Lung (tissue), 12 donors: ENCODE data around the gene TMEM127. TPM values are rescaled to one million over a fixed set of nuclear protein-coding genes. Genes with fewer than 3 reads are reported as not detected.

Source experiments
- ATAC-seq: fragments of 200-7000 bp; cut with Tn5 transposase; one replicate; pipeline ENCODE4 v1.9.1; 2020; ENCODE audit warnings: moderate number of reproducible peaks; ENCODE audit not compliant: insufficient read depth, low FRiP score
- DNase-seq, 3 donors: peaks; one replicate each; pipeline ENCODE4 v3.0.0-alpha.2; 2013 to 2017
- H3K27ac ChIP-seq, 2 donors: one replicate each; pipeline ENCODE4 v1.5.1; 2013; ENCODE audit warnings: mild to moderate bottlenecking in 2 of 2, moderate library complexity in 2 of 2, control low read depth in 1 of 2, inconsistent platforms in 1 of 2, low read depth in 1 of 2, low read length in 1 of 2
- H3K27me3 ChIP-seq, 3 donors: one replicate each; pipeline ENCODE4 v1.5.1; 2013; ENCODE audit warnings: low read length in 2 of 3; ENCODE audit not compliant: control insufficient read depth in 3 of 3, insufficient read depth in 3 of 3
- H3K36me3 ChIP-seq, 4 donors: one replicate each; pipeline ENCODE4 v1.5.1; 2013; ENCODE audit warnings: low read length in 4 of 4, mild to moderate bottlenecking in 1 of 4, moderate library complexity in 1 of 4; ENCODE audit not compliant: control insufficient read depth in 4 of 4, insufficient read depth in 4 of 4
- H3K4me1 ChIP-seq, 5 donors: one replicate each; pipeline ENCODE4 v1.5.1; 2013; ENCODE audit warnings: low read length in 5 of 5, mild to moderate bottlenecking in 2 of 5, moderate library complexity in 1 of 5; ENCODE audit not compliant: control insufficient read depth in 5 of 5, insufficient read depth in 5 of 5
- H3K4me3 ChIP-seq: one replicate; pipeline ENCODE4 v1.5.1; 2013; ENCODE audit warnings: mild to moderate bottlenecking, control low read depth, moderate library complexity
- H3K9ac ChIP-seq, 2 donors: one replicate each; pipeline ENCODE4 v1.5.1; 2013; ENCODE audit warnings: low read length in 2 of 2, control low read depth in 1 of 2; ENCODE audit not compliant: insufficient read depth in 1 of 2
- H3K9me3 ChIP-seq, 4 donors: one replicate each; pipeline ENCODE4 v1.5.1; 2013; ENCODE audit warnings: low read length in 3 of 4, mild to moderate bottlenecking in 1 of 4, moderate library complexity in 1 of 4; ENCODE audit not compliant: control insufficient read depth in 4 of 4, insufficient read depth in 3 of 4
- WGBS, 2 donors: extraction: QIAGEN DNeasy Blood & Tissue Kit; methylation state at CpG; one replicate each; pipeline ENCODE4 v1.1.7; 2013; 5-methylcytosine and 5-hydroxymethylcytosine counted together
- polyA plus RNA-seq, 2 donors: library from polyadenylated mRNA; stranded (reverse); fragments of 200-250 nt; gene quantifications; one replicate each; pipeline ENCODE4 v1.2.1, GENCODE V29; 2013
- total RNA-seq, 2 donors: library from RNA; depleted of rRNA in 1 of 2; stranded (reverse); fragments of >200 nt in 1 of 2; gene quantifications; one replicate each; pipeline ENCODE4 v1.2.1, GENCODE V29; 2014 to 2021
- TF ChIP-seq, protein P1 (sequence below): IDR thresholded peaks from 2 replicates; pipeline ENCODE4 v1.5.1; 2012; ENCODE audit warnings: mild to moderate bottlenecking; ENCODE audit errors: control extremely low read depth, extremely low read depth
- donor health status: control.
- donor health status: control.
- donor health status: Bipolar disorder and iron deficiency.
- donor health status: healthy.
- donor health status: DM: yes; HTN: yes; CAD: no.

The TMEM127 gene
- total and polyA plus RNA-seq, 4 donors = 15.3 to 67.2 (median 38.1) TPM

DNA sequence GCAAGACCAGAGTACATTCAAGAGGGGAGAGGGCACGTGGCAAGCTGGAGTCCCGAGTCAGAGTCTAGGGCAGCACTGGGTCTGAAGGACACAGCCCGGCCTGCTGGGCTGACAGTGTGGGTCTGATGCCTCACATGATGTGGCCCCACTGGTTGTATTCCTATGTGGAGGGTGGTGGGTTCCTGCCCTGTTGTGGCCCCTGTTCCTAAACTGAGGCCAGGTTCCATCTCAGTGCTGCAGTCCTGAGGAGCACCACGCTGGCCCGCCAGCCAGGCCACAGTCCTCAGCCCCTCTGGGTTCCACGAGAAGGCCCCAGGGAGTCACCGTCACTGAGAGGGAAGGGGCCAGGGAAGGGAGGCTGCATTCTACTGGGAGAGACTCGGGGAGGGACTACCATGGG lies 13.3 kb downstream of the TMEM127 start:
- peak overlapping the region in 1 of 2 donors; percentile 47 for H3K27ac ChIP-seq
- no peak for DNase-seq
- no peak for ATAC-seq
- peaks cover 0 to 12% (median 5%) of the 10 kb centered on the region in 5 donors for H3K4me1 ChIP-seq
- H3K9ac ChIP-seq = no peak overlapping the region
- H3K4me3 ChIP-seq = no peak overlapping the region
- H3K36me3 ChIP-seq = peaks cover 0 to 42% (median 21%) of the 10 kb centered on the region in 4 donors
- H3K9me3 ChIP-seq = no peaks in the 10 kb centered on the region
- TF ChIP-seq, protein P1, sequence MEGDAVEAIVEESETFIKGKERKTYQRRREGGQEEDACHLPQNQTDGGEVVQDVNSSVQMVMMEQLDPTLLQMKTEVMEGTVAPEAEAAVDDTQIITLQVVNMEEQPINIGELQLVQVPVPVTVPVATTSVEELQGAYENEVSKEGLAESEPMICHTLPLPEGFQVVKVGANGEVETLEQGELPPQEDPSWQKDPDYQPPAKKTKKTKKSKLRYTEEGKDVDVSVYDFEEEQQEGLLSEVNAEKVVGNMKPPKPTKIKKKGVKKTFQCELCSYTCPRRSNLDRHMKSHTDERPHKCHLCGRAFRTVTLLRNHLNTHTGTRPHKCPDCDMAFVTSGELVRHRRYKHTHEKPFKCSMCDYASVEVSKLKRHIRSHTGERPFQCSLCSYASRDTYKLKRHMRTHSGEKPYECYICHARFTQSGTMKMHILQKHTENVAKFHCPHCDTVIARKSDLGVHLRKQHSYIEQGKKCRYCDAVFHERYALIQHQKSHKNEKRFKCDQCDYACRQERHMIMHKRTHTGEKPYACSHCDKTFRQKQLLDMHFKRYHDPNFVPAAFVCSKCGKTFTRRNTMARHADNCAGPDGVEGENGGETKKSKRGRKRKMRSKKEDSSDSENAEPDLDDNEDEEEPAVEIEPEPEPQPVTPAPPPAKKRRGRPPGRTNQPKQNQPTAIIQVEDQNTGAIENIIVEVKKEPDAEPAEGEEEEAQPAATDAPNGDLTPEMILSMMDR = no peak
- 94 to 98% methylated on average over 8 of the region's 8 CpGs for WGBS, 2 donors
- no peaks in the 10 kb centered on the region for H3K27me3 ChIP-seq

DNA sequence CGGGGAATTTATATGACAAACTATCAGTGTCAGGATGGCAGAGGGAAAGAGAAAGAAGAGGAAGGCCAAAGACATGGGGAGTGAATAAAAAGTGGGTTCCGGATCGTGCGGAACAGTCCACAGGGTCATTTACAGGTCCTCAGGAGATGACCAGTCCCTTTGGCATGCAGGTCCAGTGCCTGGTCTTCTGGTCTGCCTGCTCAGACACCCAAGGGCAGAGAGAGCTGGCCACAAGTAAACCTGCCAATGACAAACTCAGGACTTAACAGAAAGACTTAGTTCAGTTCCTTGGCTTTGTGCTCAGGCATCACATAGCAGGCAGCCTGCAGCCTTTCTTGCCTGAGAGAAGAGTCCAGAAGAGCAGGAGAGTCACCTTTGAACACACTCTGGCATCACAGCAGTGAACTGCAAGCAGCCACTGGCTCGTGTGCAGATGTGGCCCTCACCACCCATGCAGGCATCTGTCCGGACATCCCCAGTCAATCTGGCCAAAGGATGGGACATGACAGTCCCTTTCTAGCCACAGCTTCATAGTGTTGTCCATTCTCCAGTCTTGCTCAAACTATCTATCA lies 14.0 kb downstream of the TMEM127 start:
- ATAC-seq = peak; percentile 83
- Histone ChIP-seq H3K9ac (peak overlapping the region in 1 of 2 donors; percentile 19), H3K27ac (peak overlapping the region; percentile 40 to 47)

GRCh38 chr2:96250188-96250587 lies 15.6 kb downstream of the TMEM127 start:
- Histone ChIP-seq H3K36me3 (peaks cover 0 to 40% (median 23%) of the 10 kb centered on the region in 4 donors), H3K4me1 (peaks cover 0 to 12% (median 6%) of the 10 kb centered on the region in 5 donors), H3K4me3 (no peak overlapping the region), H3K9me3 (no peaks in the 10 kb centered on the region), H3K27me3 (no peaks in the 10 kb centered on the region), H3K27ac (peak overlapping the region in 1 of 2 donors; percentile 15), H3K9ac (no peak overlapping the region)
- TF ChIP-seq, protein P1 = no peak
- DNase-seq = no peak
- no peak for ATAC-seq
- 92 to 96% methylated on average over 6 of the region's 6 CpGs for WGBS, 2 donors

More for the DNA sequence above, 14.0 kb downstream of the TMEM127 start:
- H3K36me3 ChIP-seq = peaks cover 0 to 42% (median 21%) of the 10 kb centered on the region in 4 donors
- H3K4me3 ChIP-seq = no peak overlapping the region
- no peaks in the 10 kb centered on the region for H3K27me3 ChIP-seq
- TF ChIP-seq, protein P1 = no peak
- peaks cover 0 to 12% (median 5%) of the 10 kb centered on the region in 5 donors for H3K4me1 ChIP-seq
- 71 to 78% methylated on average over 6 of the region's 6 CpGs for WGBS, 2 donors
- no peaks in the 10 kb centered on the region for H3K9me3 ChIP-seq
- peak; percentile 80 to 90 (median 89) for DNase-seq
